ENCODE results near the gene PCNP. TPM values are rescaled to one million over a fixed set of nuclear protein-coding genes. Genes with fewer than 3 reads are reported as not detected.

PCNP gene, protein sequence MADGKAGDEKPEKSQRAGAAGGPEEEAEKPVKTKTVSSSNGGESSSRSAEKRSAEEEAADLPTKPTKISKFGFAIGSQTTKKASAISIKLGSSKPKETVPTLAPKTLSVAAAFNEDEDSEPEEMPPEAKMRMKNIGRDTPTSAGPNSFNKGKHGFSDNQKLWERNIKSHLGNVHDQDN
- 90.6 and 106 TPM in 2 replicates for total RNA-seq

DNA sequence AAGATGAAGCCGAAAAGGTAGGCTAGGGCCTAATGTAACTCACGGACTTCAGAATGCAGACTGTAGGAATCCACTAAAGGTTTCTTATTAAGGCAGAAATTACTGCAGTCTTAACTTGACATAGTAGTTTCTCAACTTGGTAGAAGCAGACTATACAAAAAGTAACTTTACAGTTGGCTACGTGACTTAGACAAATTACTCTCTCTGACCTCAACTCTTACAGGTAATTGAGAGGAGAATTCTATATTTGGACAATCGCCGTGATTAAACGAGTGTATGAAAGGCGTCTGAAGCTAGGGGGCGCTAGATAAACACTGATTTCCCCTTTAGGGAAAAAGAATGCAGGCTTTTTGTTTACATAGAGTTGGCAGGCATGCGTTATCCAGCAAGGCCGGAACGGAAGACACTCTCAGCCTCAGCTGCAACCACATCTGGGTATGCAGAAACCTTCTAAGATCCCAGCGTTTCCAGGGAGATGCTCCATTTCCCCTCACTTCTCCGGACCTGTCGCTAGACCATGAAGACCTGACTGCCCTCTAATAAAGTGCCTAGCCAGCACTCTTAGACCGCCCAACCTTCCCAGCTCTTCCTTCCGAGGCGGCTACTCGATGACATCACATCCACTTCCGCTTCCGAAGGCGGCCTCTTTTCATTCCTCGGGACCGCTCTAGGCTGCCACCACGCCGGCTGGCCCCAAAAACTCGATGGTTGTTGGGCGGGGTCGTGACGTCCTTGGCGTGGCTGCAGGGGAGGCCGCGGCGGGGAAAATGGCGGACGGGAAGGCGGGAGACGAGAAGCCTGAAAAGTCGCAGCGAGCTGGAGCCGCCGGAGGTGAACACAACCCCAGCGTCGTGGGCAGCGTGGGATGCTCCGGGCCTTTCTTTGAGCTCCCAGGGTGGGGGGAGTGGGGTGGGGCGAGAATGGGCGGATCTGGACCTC lies at the start of gene PCNP:
PCNP (plus strand) TSS at position 732 of the 939 bp plus-strand sequence; CDS start at position 768, 36 bp downstream.
- DNase-seq (ENCODE audit: low read depth), result peak; percentile 91
- no peaks in the 10 kb centered on the region for H3K36me3 ChIP-seq (ENCODE audit: control insufficient read depth, insufficient read depth, low read length)

DNA sequence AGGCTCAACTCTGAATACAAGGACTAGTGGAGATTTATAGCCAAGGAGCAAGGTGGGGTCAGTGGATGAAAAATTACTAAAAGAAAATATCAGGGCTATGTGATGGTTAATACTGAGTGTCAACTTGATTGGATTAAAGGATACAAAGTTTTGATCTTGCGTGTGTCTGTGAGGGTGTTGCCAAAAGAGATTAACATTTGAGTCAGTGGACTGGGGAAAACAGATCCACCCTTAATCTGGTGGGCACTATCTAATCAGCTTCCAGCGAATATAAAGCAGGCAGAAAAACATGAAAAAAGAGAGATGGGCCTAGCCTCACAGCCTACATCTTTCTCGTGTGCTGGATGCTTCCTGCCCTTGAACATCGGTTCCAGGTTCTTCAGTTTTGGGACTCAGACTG lies 46.5 kb upstream of the PCNP start:
- Histone ChIP-seq H3K27me3 (ENCODE audit: control insufficient read depth, insufficient read depth, low read length) (no peaks in the 10 kb centered on the region), H3K4me3 (ENCODE audit: low read depth, low read length) (no peak overlapping the region), H3K36me3 (ENCODE audit: control insufficient read depth, insufficient read depth, low read length) (no peaks in the 10 kb centered on the region)
- TF ChIP-seq, protein P1, sequence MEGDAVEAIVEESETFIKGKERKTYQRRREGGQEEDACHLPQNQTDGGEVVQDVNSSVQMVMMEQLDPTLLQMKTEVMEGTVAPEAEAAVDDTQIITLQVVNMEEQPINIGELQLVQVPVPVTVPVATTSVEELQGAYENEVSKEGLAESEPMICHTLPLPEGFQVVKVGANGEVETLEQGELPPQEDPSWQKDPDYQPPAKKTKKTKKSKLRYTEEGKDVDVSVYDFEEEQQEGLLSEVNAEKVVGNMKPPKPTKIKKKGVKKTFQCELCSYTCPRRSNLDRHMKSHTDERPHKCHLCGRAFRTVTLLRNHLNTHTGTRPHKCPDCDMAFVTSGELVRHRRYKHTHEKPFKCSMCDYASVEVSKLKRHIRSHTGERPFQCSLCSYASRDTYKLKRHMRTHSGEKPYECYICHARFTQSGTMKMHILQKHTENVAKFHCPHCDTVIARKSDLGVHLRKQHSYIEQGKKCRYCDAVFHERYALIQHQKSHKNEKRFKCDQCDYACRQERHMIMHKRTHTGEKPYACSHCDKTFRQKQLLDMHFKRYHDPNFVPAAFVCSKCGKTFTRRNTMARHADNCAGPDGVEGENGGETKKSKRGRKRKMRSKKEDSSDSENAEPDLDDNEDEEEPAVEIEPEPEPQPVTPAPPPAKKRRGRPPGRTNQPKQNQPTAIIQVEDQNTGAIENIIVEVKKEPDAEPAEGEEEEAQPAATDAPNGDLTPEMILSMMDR (IDR thresholded peaks at IDR 0.05; ENCODE audit: insufficient read depth, low read length, poor library complexity, severe bottlenecking), result no peak
- DNase-seq (ENCODE audit: low read depth), result no peak

More for the DNA sequence above, at the start of gene PCNP:
- Histone ChIP-seq H3K4me3 (ENCODE audit: low read depth, low read length) (peak within 1 kb of the TSS; percentile 86), H3K27me3 (ENCODE audit: control insufficient read depth, insufficient read depth, low read length) (no peaks in the 10 kb centered on the region)
- TF ChIP-seq, protein P1 (IDR thresholded peaks at IDR 0.05; ENCODE audit: insufficient read depth, low read length, poor library complexity, severe bottlenecking), result peak; percentile 76

DNA sequence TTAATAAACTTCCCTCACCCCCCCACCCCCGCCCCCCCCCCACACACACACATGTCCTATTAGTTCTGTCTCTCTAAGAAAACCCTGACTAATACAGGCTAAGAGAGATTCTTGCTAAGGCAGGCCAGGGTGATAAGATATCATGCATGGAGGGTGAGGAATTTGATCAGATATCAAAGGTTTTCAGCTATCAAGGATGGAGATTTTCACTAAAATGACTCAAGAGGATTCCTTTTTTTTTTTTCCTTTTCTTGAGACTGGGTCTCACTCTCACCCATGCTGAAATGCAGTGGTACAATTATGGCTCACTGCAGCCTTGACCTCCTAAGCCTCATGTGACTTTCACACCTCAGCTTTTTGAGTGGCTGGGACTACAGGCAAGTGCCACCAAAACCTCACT lies 46.1 kb upstream of the PCNP start:
- Histone ChIP-seq H3K36me3 (ENCODE audit: control insufficient read depth, insufficient read depth, low read length) (no peaks in the 10 kb centered on the region), H3K27me3 (ENCODE audit: control insufficient read depth, insufficient read depth, low read length) (no peaks in the 10 kb centered on the region), H3K4me3 (ENCODE audit: low read depth, low read length) (no peak overlapping the region)
- TF ChIP-seq, protein P1 (IDR thresholded peaks at IDR 0.05; ENCODE audit: insufficient read depth, low read length, poor library complexity, severe bottlenecking), result no peak
- DNase-seq (ENCODE audit: low read depth), result no peak

DNA sequence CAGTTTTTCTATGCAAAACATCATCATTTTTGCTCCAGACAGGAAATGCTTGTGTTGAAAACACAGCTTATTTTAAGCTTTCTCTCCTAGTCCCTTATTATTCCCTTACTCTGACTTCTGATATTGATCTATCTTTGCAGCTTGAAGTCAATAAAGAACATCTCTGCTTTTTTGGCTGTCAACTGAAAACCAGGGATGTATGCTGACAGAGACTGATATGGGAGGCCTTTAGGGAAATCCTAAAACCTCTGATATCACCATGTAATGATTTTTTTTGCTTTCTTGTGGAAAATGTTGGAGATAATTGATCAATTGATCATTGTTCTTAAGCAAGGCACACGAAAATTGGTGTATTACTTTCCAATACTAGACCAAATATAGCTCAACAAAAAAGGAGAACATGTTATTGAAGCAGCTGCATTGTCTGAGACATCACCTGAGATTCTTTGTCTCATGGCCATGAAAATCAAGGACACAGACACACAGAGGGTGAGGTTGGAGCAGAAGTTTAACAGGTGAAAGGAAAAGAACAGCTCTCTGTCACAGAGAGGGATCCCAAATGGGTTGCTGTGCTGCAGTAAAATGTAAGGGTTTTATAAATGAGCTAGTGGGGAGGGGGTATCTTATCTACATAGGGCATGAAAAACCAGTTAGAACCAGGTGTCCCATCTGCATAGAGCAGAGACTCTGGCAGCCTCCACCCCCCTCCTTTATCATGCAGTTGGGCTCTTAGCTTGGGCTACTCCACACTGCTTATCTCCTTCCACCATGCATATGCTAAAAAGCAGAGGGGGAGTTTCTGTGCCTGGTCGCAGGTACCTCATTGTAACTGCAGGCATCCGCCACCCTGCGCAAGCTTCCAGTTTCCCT lies 43.9 kb upstream of the PCNP start:
- DNase-seq (ENCODE audit: low read depth), result no peak
- no peak overlapping the region for H3K4me3 ChIP-seq (ENCODE audit: low read depth, low read length)
- no peaks in the 10 kb centered on the region for H3K27me3 ChIP-seq (ENCODE audit: control insufficient read depth, insufficient read depth, low read length)
- no peaks in the 10 kb centered on the region for H3K36me3 ChIP-seq (ENCODE audit: control insufficient read depth, insufficient read depth, low read length)
- TF ChIP-seq, protein P1 (IDR thresholded peaks at IDR 0.05; ENCODE audit: insufficient read depth, low read length, poor library complexity, severe bottlenecking), result no peak

DNA sequence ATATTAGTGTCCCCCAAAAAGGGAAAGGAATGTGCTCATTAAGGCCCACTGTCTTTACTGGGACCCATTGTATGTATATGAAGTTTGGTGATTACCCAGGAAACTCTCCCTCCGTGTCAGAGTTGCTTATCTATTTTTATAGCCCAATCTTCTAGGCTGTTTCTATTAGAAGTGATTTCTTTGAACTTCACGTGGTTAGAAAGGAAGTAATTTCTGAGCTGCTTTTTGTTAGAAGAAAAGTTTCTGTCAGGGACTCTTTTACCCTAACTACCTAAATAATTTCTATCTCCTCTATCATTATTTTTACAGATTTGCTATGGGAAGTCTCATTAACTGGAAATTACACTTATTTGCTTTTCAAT lies 43.3 kb upstream of the PCNP start:
- no peak for DNase-seq (ENCODE audit: low read depth)
- Histone ChIP-seq H3K36me3 (ENCODE audit: control insufficient read depth, insufficient read depth, low read length) (no peaks in the 10 kb centered on the region), H3K4me3 (ENCODE audit: low read depth, low read length) (no peak overlapping the region), H3K27me3 (ENCODE audit: control insufficient read depth, insufficient read depth, low read length) (no peaks in the 10 kb centered on the region)
- TF ChIP-seq, protein P1 (IDR thresholded peaks at IDR 0.05; ENCODE audit: insufficient read depth, low read length, poor library complexity, severe bottlenecking), result no peak
